ENCODE results near the gene ATP8B1. TPM values are rescaled to one million over a fixed set of nuclear protein-coding genes. Genes with fewer than 3 reads are reported as not detected.
A peak's percentile ranks its signal among the peaks of the same experiment; 100 is the strongest.

Gene ATP8B1
- total RNA-seq, 1 donor from 2014 or later = 30.9 TPM

DNA sequence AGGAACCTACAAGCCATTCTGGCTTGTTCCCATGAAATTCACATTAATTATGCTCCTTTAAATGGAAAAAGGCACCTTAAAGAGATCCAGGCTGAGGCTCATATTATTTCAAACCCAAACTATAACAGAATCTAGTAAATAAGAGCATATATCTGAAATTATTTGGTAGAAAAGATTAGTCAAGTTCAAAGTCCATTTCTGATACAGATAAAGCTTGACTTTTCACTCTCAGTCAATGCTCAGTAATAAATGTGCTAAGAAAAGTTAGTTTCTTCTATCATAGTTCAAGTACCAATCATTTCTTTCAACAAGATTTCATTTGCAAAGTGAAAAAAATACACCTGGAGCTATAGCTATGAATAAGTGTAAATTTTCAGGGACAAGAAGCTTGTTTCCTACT, 119.6 kb downstream of the ATP8B1 start:
- intact Hi-C loops (cut with DNase I) = no loop called here
- Histone ChIP-seq H3K4me3 (no peak overlapping the region), H3K9me3 (no peaks in the 10 kb centered on the region), H3K27ac (no peak overlapping the region), H3K4me1 (no peaks in the 10 kb centered on the region), H3K27me3 (no peaks in the 10 kb centered on the region), H3K36me3 (peaks cover 60 to 81% of the 10 kb centered on the region in 2 donors)
- TF ChIP-seq, protein P1, sequence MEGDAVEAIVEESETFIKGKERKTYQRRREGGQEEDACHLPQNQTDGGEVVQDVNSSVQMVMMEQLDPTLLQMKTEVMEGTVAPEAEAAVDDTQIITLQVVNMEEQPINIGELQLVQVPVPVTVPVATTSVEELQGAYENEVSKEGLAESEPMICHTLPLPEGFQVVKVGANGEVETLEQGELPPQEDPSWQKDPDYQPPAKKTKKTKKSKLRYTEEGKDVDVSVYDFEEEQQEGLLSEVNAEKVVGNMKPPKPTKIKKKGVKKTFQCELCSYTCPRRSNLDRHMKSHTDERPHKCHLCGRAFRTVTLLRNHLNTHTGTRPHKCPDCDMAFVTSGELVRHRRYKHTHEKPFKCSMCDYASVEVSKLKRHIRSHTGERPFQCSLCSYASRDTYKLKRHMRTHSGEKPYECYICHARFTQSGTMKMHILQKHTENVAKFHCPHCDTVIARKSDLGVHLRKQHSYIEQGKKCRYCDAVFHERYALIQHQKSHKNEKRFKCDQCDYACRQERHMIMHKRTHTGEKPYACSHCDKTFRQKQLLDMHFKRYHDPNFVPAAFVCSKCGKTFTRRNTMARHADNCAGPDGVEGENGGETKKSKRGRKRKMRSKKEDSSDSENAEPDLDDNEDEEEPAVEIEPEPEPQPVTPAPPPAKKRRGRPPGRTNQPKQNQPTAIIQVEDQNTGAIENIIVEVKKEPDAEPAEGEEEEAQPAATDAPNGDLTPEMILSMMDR (IDR thresholded peaks at IDR 0.05) = no peak
- DNase-seq (ENCODE audit: low spot score in 2 of 2) = no peak

DNA sequence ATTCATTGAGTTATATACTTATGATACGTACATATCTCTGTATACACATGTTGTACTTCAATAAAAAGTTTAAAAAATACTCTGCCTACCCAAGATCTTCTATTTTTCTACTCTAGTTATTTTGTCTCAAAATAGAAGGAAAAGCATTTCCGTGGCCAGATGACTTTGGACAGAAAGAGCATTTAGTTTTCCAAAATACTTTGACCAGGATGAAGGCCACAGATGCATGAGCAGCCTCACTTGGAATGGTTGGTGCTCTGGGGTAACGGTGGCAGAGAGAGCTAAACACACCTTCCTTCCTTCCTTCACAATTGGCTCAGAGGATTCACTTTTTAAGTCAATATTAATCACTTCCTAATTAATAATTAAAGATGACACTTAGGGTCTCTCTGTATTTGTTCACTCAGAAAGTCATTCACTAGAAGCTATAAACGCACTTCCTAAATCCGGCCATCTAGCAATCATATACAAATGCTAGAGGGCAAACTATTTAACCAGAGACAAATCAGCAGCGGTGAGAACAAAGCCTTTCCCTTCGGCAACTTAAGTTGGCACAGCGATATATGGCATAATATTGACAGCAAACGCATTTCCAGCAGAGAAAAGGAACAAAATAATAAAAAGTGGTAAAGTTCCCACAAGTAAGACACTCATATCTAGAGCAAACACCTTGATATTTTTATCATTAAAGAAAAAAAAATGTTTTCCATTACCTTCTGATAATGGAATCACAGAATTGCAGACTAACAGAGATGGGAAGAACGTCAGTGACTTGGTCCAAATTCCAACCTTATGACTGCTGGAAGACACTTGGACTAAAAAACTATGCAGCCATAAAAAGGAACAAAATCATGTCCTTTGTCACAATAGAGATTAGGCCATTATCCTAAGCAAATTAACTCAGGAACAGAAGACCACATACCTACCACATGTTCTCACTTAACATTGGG, 125.6 kb downstream of the ATP8B1 start:
- no peaks in the 10 kb centered on the region for H3K9me3 ChIP-seq
- H3K4me3 ChIP-seq = peak overlapping the region in 1 of 2 donors; percentile 28
- H3K27me3 ChIP-seq = no peaks in the 10 kb centered on the region
- DNase-seq (ENCODE audit: low spot score in 2 of 2) = no peak
- peaks cover 31 to 39% of the 10 kb centered on the region in 2 donors for H3K36me3 ChIP-seq
- peaks cover 11 to 28% of the 10 kb centered on the region in 2 donors for H3K4me1 ChIP-seq
- intact Hi-C loops (cut with DNase I) = no loop called here
- H3K27ac ChIP-seq = peak overlapping the region; percentile 80 to 82
- TF ChIP-seq, protein P1 (IDR thresholded peaks at IDR 0.05) = no peak

DNA sequence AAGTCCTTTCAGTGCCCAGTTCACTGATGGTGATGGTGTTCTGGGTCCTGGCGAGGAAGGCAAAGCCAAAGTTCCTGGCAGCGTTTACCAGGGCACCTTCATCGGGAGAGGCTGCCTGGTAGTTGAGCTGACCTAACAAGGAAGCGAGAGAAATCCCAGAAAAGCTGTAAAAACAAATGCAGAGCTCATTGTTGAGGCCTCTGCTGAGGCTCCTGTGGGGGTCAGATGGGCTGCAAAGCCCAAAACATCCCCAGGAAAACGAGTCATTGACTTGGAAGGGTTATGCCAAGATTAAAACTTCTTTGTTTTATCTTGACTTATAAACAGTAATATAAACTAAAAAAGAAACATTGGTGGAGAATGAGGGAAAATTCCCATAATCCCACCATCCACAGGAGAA, 128.2 kb downstream of the ATP8B1 start:
- intact Hi-C loops (cut with DNase I) = no loop called here
- peaks cover 27 to 36% of the 10 kb centered on the region in 2 donors for H3K36me3 ChIP-seq
- no peaks in the 10 kb centered on the region for H3K27me3 ChIP-seq
- H3K4me1 ChIP-seq = peaks cover 11 to 28% of the 10 kb centered on the region in 2 donors
- TF ChIP-seq, protein P1 (IDR thresholded peaks at IDR 0.05) = no peak
- peak overlapping the region; percentile 80 to 82 for H3K27ac ChIP-seq
- no peak for DNase-seq (ENCODE audit: low spot score in 2 of 2)
- H3K4me3 ChIP-seq = no peak overlapping the region
- no peaks in the 10 kb centered on the region for H3K9me3 ChIP-seq

DNA sequence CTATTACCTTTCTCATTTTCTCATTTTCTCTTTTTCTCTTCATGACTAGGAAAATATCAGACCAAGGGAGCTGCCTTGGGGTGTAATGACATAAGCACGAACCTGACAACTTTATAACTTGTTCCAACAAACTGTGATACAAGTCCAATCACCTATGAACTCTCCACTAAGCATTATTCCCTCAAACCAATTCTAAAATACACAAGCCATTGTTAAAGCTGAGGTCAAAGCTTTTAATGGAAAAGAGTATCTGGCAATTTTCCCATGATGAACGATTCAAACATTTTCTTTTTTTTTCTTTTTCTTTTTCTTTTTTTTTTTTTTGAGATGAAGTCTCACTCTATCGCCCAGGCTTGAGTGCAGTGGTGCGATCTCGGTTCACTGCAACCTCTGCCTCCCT, 133.1 kb downstream of the ATP8B1 start:
- intact Hi-C loops (cut with DNase I) = no loop called here
- peaks cover 60 to 71% of the 10 kb centered on the region in 2 donors for H3K36me3 ChIP-seq
- no peaks in the 10 kb centered on the region for H3K27me3 ChIP-seq
- TF ChIP-seq, protein P1 (IDR thresholded peaks at IDR 0.05) = no peak
- no peak for DNase-seq (ENCODE audit: low spot score in 2 of 2)
- peak overlapping the region; percentile 13 to 24 for H3K27ac ChIP-seq
- no peaks in the 10 kb centered on the region for H3K9me3 ChIP-seq
- peaks cover 5 to 11% of the 10 kb centered on the region in 2 donors for H3K4me1 ChIP-seq
- H3K4me3 ChIP-seq = no peak overlapping the region

DNA sequence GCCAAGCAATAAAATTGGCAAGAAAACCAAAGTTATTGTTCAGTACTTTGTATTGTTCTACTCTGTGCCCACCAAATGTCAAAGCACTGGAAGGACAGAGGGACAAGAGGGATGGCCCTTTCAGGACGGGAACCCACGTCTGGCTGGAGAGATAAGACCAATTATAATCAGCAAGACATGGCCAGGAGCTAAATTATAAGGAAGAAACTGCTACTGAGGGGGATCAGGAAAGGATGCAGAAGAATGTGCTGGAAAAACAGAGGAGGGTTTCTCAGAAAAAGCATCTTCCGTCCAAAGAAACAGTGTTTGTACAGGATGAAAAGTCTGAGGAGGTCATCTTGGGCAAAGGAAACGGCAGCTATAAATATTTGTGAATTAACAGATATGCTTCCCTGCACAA, 135.1 kb downstream of the ATP8B1 start:
- H3K36me3 ChIP-seq = peaks cover 54 to 70% of the 10 kb centered on the region in 2 donors
- H3K4me1 ChIP-seq = peaks cover 0 to 6% of the 10 kb centered on the region in 2 donors
- no peak for DNase-seq (ENCODE audit: low spot score in 2 of 2)
- TF ChIP-seq, protein P1 (IDR thresholded peaks at IDR 0.05) = no peak
- no peaks in the 10 kb centered on the region for H3K27me3 ChIP-seq
- intact Hi-C loops (cut with DNase I) = no loop called here
- H3K27ac ChIP-seq = peak overlapping the region in 1 of 2 donors; percentile 36
- no peaks in the 10 kb centered on the region for H3K9me3 ChIP-seq
- H3K4me3 ChIP-seq = no peak overlapping the region
